GM12878 (cell line): Measurements from ENCODE around the gene TRAF3. TPM values are rescaled to one million over a fixed set of nuclear protein-coding genes. Genes with fewer than 3 reads are reported as not detected.
"Not testable (repeated sequence)": the region's sequence is repeated elsewhere in the genome, so short reads cannot be mapped to it uniquely, and the experiment has no call there.

ENCODE experiments used
- ATAC-seq: fragments of 200-7000 bp; cut with Tn5 transposase; 3 replicates; pipeline ENCODE4 v1.9.1; 2020; ENCODE audit warnings: mild to moderate bottlenecking, moderate library complexity
- BruUV-seq: library from RNA; stranded (reverse); fragments of 400-500 nt; replicated peaks from 2 replicates; lab custom pipeline; 2021; lab: Mats Ljungman, UMichigan
- CTCF ChIA-PET: fragments of 300-600 bp; sonication (Branson Sonifier 250); formaldehyde crosslinking; extraction: SDS; loops from one replicate; lab custom pipeline; 2021; ENCODE audit warnings: inconsistent platforms; lab: Yijun Ruan, JAX
- POLR2A ChIA-PET: fragments of 350-600 bp; formaldehyde crosslinking; extraction: SDS; loops from one replicate; lab custom pipeline; 2021; ENCODE audit warnings: inconsistent platforms; lab: Charles Lee
- RAD21 ChIA-PET: fragments of 300-600 bp; sonication (Branson Sonifier 250); formaldehyde crosslinking; loops from one replicate; lab custom pipeline; 2023; ENCODE audit warnings: antibody characterized with exemption; ENCODE audit not compliant: unreplicated experiment; lab: Charles Lee
- SMC1A ChIA-PET: fragments of 300-600 bp; sonication (Branson Sonifier 250); formaldehyde crosslinking; loops from one replicate; lab custom pipeline; 2023; ENCODE audit not compliant: unreplicated experiment, uncharacterized antibody; lab: Charles Lee
- DNase-seq: peaks from one replicate; pipeline ENCODE4 v3.0.0-alpha.2; 2011; ENCODE audit warnings: low read depth, low spot score
- FAIRE-seq: peaks from 3 replicates; lab custom pipeline; 2011; peaks lifted over from hg19 to GRCh38; lab: Jason Lieb, UNC
- H2AFZ ChIP-seq: 2 replicates; pipeline ENCODE4 v1.6.0; 2011; ENCODE audit warnings: low read depth, low read length, control low read depth; ENCODE audit not compliant: control insufficient read depth
- H3K27ac ChIP-seq: 2 replicates; pipeline ENCODE4 v1.5.1; 2011; ENCODE audit warnings: control low read depth; ENCODE audit not compliant: control insufficient read depth, insufficient read depth
- H3K27me3 ChIP-seq, 2 experiments: replicated peaks in 1 of 2; 2 replicates each; pipeline versions ENCODE4 v1.6.0 to v1.6.1; 2011; ENCODE audit warnings: low read length in 1 of 2; ENCODE audit not compliant: control insufficient read depth in 2 of 2, insufficient read depth in 2 of 2
- H3K36me3 ChIP-seq, 2 experiments: 2 replicates each; pipeline ENCODE4 v1.5.1; 2011; ENCODE audit warnings: low read length in 1 of 2; ENCODE audit not compliant: control insufficient read depth in 2 of 2, insufficient read depth in 2 of 2
- H3K4me1 ChIP-seq: 2 replicates; pipeline ENCODE4 v1.6.1; 2011; ENCODE audit warnings: mild to moderate bottlenecking, low read length, moderate library complexity, mixed read lengths; ENCODE audit not compliant: control insufficient read depth, insufficient read depth
- H3K4me2 ChIP-seq: 2 replicates; pipeline ENCODE4 v1.6.0; 2011; ENCODE audit warnings: control low read depth; ENCODE audit not compliant: control insufficient read depth, insufficient read depth
- H3K4me3 ChIP-seq: fragments of 200-600 bp; sonication (generic); 2 replicates; pipeline ENCODE4 v1.5.1; 2016
- H3K79me2 ChIP-seq: 2 replicates; pipeline ENCODE4 v1.6.0; 2011; ENCODE audit warnings: low read length; ENCODE audit not compliant: control insufficient read depth, insufficient read depth
- H3K9ac ChIP-seq: 2 replicates; pipeline ENCODE4 v1.8.0; 2011; ENCODE audit warnings: low read length, control low read depth, mixed read lengths; ENCODE audit not compliant: control insufficient read depth, insufficient read depth
- H3K9me3 ChIP-seq: replicated peaks from 3 replicates; pipeline ENCODE4 v1.5.1; 2011; ENCODE audit warnings: mild to moderate bottlenecking, low read length; ENCODE audit not compliant: control insufficient read depth, insufficient read depth
- H4K20me1 ChIP-seq: 2 replicates; pipeline ENCODE4 v1.6.0; 2011; ENCODE audit not compliant: control insufficient read depth, insufficient read depth
- CBFB ChIP-seq: IDR thresholded peaks from 2 replicates; pipeline ENCODE4 v1.6.1; 2016; ENCODE audit warnings: antibody characterized with exemption, low read depth
- CHD1 ChIP-seq: IDR thresholded peaks from 2 replicates; pipeline ENCODE4 v1.6.1; 2012; ENCODE audit warnings: low read depth, low read length, improper control_type of control experiment
- CREB1 ChIP-seq: IDR thresholded peaks from 2 replicates; pipeline ENCODE4 v1.6.1; 2012; ENCODE audit warnings: low read depth, mild to moderate bottlenecking, inconsistent platforms
- MXI1 ChIP-seq: fragments of 150-350 bp; IDR thresholded peaks from 2 replicates; pipeline ENCODE4 v1.6.1; 2011; ENCODE audit warnings: low read depth, mild to moderate bottlenecking, inconsistent platforms, low read length, improper control_type of control experiment
- PAX8 ChIP-seq: fragments of 450-650 bp; IDR thresholded peaks from 2 replicates; pipeline ENCODE4 v1.6.1; 2017; ENCODE audit warnings: mild to moderate bottlenecking, moderate library complexity
- RAD51 ChIP-seq: fragments of 450-650 bp; IDR thresholded peaks from 2 replicates; pipeline ENCODE4 v1.6.1; 2016; ENCODE audit warnings: moderate library complexity, mild to moderate bottlenecking, inconsistent platforms
- SIN3A ChIP-seq: IDR thresholded peaks from 2 replicates; pipeline ENCODE4 v1.6.1; 2012; ENCODE audit warnings: low read depth, low read length, improper control_type of control experiment
- SKIL ChIP-seq: fragments of 450-650 bp; IDR thresholded peaks from 2 replicates; pipeline ENCODE4 v1.6.1; 2017; ENCODE audit warnings: mild to moderate bottlenecking, low read depth, inconsistent platforms; ENCODE audit not compliant: poor library complexity, severe bottlenecking
- SMAD1 ChIP-seq: fragments of 450-650 bp; IDR thresholded peaks from 2 replicates; pipeline ENCODE4 v1.6.1; 2018; ENCODE audit warnings: mild to moderate bottlenecking, low read depth; ENCODE audit not compliant: partially characterized antibody
- TARDBP ChIP-seq: IDR thresholded peaks from 2 replicates; pipeline ENCODE4 v1.6.1; 2016; ENCODE audit warnings: borderline replicate concordance
- ZNF384 ChIP-seq: IDR thresholded peaks from 2 replicates; pipeline ENCODE4 v1.6.1; 2012; ENCODE audit warnings: low read depth, mild to moderate bottlenecking, low read length, improper control_type of control experiment, borderline replicate concordance
- WGBS: methylation state at CpG from one replicate; pipeline ENCODE4 v1.1.6; 2016; ENCODE audit warnings: low lambda C conversion rate; ENCODE audit not compliant: insufficient replicate concordance, insufficient coverage; ENCODE audit errors: missing lambda C conversion rate; 5-methylcytosine and 5-hydroxymethylcytosine counted together
- in situ Hi-C: fragments of 300-500 bp; cut with MboI; formaldehyde crosslinking; loops from 9 replicates; pipeline ENCODE4 v1.14.3; 2018; ENCODE audit warnings: mixed read lengths
- intact Hi-C: fragments of 100-400 bp; cut with micrococcal nuclease; formaldehyde crosslinking; loops from one replicate; pipeline ENCODE4 v1.14.2; 2022; ENCODE audit not compliant: unreplicated experiment
- polyA plus RNA-seq, 11 experiments: library from polyadenylated mRNA; depleted of rRNA in 4 of 11; unstranded in 6 of 11; stranded (reverse) in 5 of 11; fragments of >200 nt; fragmentation: Nextera tagmentation in 4 of 11; fragmentation: Illumina TruSeq in 1 of 11; extraction: Ambion mirVana in 4 of 11; extraction: Trizol in 1 of 11; gene quantifications; 1 replicate in 1 of 11; 2 replicates in 10 of 11; pipeline versions ENCODE4 v1.2.1 to v1.2.3, GENCODE V29; 2011 to 2016; ENCODE audit warnings: inconsistent platforms in 2 of 11, missing spikeins in 2 of 11, low read depth in 1 of 11
- total RNA-seq, 4 experiments: library from RNA; depleted of rRNA in 3 of 4; stranded (reverse); fragments of >200 nt in 3 of 4; fragmentation: Illumina TruSeq in 1 of 4; extraction: Trizol in 1 of 4; gene quantifications; 2 replicates each; pipeline versions ENCODE4 v1.2.1 to v1.2.3, GENCODE V29; 2013 to 2021
- TF ChIP-seq, protein P1 (sequence below): IDR thresholded peaks from 2 replicates; pipeline ENCODE4 v1.6.1; 2012; ENCODE audit warnings: low read length, inconsistent platforms

The TRAF3 gene
- total and polyA plus RNA-seq, 10 of the 15 experiments (the other 5 are each of a cell fraction or from before 2014, with no cell fraction given), result 3.0 to 70.1 (median 36.5) TPM

DNA sequence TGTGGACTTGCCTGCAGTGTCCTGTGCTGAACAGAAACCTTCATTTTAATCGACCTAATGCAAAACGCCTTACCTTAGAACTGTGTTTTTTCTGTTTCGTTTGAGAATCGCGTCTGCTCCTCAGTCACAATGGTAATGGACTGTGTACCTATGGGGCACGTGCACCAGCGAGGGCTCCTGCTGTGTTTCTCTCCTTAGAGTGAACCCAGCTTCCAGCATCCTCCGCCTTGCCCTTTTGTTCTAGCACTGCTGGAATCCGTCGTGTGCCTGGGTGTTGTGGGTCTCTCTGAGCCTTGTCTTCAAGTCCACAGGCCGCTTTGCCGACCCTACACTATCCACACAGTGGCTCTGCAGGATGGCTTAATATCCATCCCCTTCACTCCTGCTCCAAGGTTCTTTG, 148.9 kb downstream of the TRAF3 start:
- Histone ChIP-seq H3K4me2 (no peak overlapping the region), H3K36me3 (no peaks in the 10 kb centered on the region), H3K27me3 (peaks cover 14 to 18% of the 10 kb centered on the region in 2 experiments), H3K9ac (no peak overlapping the region), H3K4me3 (no peak overlapping the region), H3K27ac (no peak overlapping the region), H3K79me2 (no peaks in the 10 kb centered on the region), H3K9me3 (no peaks in the 10 kb centered on the region), H2AFZ (no peak overlapping the region), H4K20me1 (no peaks in the 10 kb centered on the region), H3K4me1 (peaks cover 21% of the 10 kb centered on the region)
- no TSS peak for BruUV-seq
- intact Hi-C loops, result no loop called here
- no peak for FAIRE-seq
- 48% methylated on average over 12 of the region's 12 CpGs for WGBS
- DNase-seq, result no peak
- RAD21 ChIA-PET, result no interaction called here
- no peak for ATAC-seq
- POLR2A ChIA-PET, result no interaction called here
- TF ChIP-seq CHD1 (no peak), CREB1 (no peak), SIN3A (no peak), CBFB (no peak), MXI1 (no peak), SKIL (no peak), SMAD1 (no peak), ZNF384 (no peak), PAX8 (no peak), RAD51 (no peak), TARDBP (no peak)
- TF ChIP-seq, protein P1, sequence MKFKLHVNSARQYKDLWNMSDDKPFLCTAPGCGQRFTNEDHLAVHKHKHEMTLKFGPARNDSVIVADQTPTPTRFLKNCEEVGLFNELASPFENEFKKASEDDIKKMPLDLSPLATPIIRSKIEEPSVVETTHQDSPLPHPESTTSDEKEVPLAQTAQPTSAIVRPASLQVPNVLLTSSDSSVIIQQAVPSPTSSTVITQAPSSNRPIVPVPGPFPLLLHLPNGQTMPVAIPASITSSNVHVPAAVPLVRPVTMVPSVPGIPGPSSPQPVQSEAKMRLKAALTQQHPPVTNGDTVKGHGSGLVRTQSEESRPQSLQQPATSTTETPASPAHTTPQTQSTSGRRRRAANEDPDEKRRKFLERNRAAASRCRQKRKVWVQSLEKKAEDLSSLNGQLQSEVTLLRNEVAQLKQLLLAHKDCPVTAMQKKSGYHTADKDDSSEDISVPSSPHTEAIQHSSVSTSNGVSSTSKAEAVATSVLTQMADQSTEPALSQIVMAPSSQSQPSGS, result no peak
- in situ Hi-C loops, result no loop called here
- SMC1A ChIA-PET, result no interaction called here
- CTCF ChIA-PET, result interaction anchor here (2.6 kb wide), 1 partner anchor 232 kb away, joined by 13 read pairs; no protein-coding TSS in a partner anchor

GRCh38 chr14:102926840-102927239, 149.6 kb downstream of the TRAF3 start:
- in situ Hi-C loops, H3K4me3 ChIP-seq: not testable (repeated sequence)

More at GRCh38 chr14:102926840-102927239, 149.6 kb downstream of the TRAF3 start:
- H3K36me3 ChIP-seq, RAD21 ChIA-PET, H3K9ac ChIP-seq, H4K20me1 ChIP-seq, H3K27ac ChIP-seq, BruUV-seq, H3K4me2 ChIP-seq, intact Hi-C loops, CTCF ChIA-PET, SMC1A ChIA-PET, H2AFZ ChIP-seq, H3K9me3 ChIP-seq, FAIRE-seq, ATAC-seq, POLR2A ChIA-PET, H3K79me2 ChIP-seq, DNase-seq: not testable (repeated sequence)
- Histone ChIP-seq H3K4me1 (peaks cover 24% of the 10 kb centered on the region), H3K27me3 (peaks cover 14 to 18% of the 10 kb centered on the region in 2 experiments)
- 85% methylated on average over 10 of the region's 10 CpGs for WGBS
